ENCODE data around the gene TCF7. TPM values are rescaled to one million over a fixed set of nuclear protein-coding genes. Genes with fewer than 3 reads are reported as not detected.

TCF7 gene
- total and polyA plus RNA-seq, 2 of the 13 experiments (the other 11 are each of a cell fraction or from before 2014, with no cell fraction given): 6.3 to 6.8 TPM

GRCh38 chr5:134079748-134080581 lies 34.5 kb upstream of the TCF7 start:
- peak overlapping the region; percentile 28 for H2AFZ ChIP-seq (ENCODE audit: low read length)
- ChIA-PET CTCF (ENCODE audit: low intra/inter-chr PET ratio, low total read pairs) (interaction anchor here (1.6 kb wide), 1 partner anchor 40 kb away, joined by 4 read pairs; no protein-coding TSS in a partner anchor), POLR2A (interaction anchor here (1.1 to 8.2 kb wide), 2 partner anchors 12 to 19 kb away, joined by 3 to 70 read pairs; no protein-coding TSS in a partner anchor)
- H4K20me1 ChIP-seq (ENCODE audit: insufficient read depth, low read length): no peaks in the 10 kb centered on the region
- BruUV-seq (replicated peaks): no TSS peak
- H3K27ac ChIP-seq (ENCODE audit: extremely low read length, insufficient read depth, low read length): no peak overlapping the region
- H3K4me1 ChIP-seq (ENCODE audit: insufficient read depth, low read length): peaks cover 47% of the 10 kb centered on the region
- H3K4me2 ChIP-seq (ENCODE audit: low read depth, low read length): peak overlapping the region; percentile 40
- FAIRE-seq (no peak), DNase-seq (ENCODE audit: low spot score) (no peak), ATAC-seq (peak; percentile 39)
- H3K27me3 ChIP-seq (ENCODE audit: control insufficient read depth in 1 of 2, insufficient read depth in 2 of 2, low read length in 2 of 2): no peaks in the 10 kb centered on the region
- no peaks in the 10 kb centered on the region for H3K36me3 ChIP-seq (replicated peaks in 1 of 2; ENCODE audit: control insufficient read depth in 1 of 2, insufficient read depth in 2 of 2, low read length in 2 of 2)
- 0 out of 6 replicates have a peak overlapping the region, but pooled peaks of 1 of the 3 experiments have one; percentile 14 for H3K4me3 ChIP-seq (replicated peaks in 1 of 3; ENCODE audit: insufficient read depth in 1 of 3, low read depth in 2 of 3, low read length in 3 of 3)
- TF ChIP-seq FOSL2 (CRISPR knock-in tag; IDR thresholded peaks at IDR 0.05) (peak; percentile 30; the same call in 1 of the 2 replicates), BRD4 (CRISPR knock-in tag; IDR thresholded peaks at IDR 0.05) (no peak), ZNF891 (CRISPR knock-in tag; IDR thresholded peaks at IDR 0.05) (0 out of 2 replicates have a peak, but pooled peaks have one; percentile 39), FOXA1 (IDR thresholded peaks at IDR 0.05) (no peak), FOXA1 (CRISPR knock-in tag; IDR thresholded peaks at IDR 0.05) (peak; percentile 71), ZEB1 (IDR thresholded peaks at IDR 0.05; ENCODE audit: insufficient replicate concordance, low read depth) (peak; percentile 36), ZNF317 (CRISPR knock-in tag; IDR thresholded peaks at IDR 0.05) (no peak), RBM39 (IDR thresholded peaks at IDR 0.05; ENCODE audit: low read depth, low read length, poor library complexity, severe bottlenecking) (no peak), FOXA3 (CRISPR knock-in tag; IDR thresholded peaks at IDR 0.05) (peak; percentile 72), DMAP1 (CRISPR knock-in tag; IDR thresholded peaks at IDR 0.05) (no peak), ZNF605 (CRISPR knock-in tag; IDR thresholded peaks at IDR 0.05) (0 out of 2 replicates have a peak, but pooled peaks have one; percentile 34), ETV5 (CRISPR knock-in tag; IDR thresholded peaks at IDR 0.05; ENCODE audit: borderline replicate concordance) (peak; percentile 23; the same call in 1 of the 2 replicates), ZNF687 (CRISPR knock-in tag; IDR thresholded peaks at IDR 0.05) (peak; percentile 39)
- TF ChIP-seq, protein P1, sequence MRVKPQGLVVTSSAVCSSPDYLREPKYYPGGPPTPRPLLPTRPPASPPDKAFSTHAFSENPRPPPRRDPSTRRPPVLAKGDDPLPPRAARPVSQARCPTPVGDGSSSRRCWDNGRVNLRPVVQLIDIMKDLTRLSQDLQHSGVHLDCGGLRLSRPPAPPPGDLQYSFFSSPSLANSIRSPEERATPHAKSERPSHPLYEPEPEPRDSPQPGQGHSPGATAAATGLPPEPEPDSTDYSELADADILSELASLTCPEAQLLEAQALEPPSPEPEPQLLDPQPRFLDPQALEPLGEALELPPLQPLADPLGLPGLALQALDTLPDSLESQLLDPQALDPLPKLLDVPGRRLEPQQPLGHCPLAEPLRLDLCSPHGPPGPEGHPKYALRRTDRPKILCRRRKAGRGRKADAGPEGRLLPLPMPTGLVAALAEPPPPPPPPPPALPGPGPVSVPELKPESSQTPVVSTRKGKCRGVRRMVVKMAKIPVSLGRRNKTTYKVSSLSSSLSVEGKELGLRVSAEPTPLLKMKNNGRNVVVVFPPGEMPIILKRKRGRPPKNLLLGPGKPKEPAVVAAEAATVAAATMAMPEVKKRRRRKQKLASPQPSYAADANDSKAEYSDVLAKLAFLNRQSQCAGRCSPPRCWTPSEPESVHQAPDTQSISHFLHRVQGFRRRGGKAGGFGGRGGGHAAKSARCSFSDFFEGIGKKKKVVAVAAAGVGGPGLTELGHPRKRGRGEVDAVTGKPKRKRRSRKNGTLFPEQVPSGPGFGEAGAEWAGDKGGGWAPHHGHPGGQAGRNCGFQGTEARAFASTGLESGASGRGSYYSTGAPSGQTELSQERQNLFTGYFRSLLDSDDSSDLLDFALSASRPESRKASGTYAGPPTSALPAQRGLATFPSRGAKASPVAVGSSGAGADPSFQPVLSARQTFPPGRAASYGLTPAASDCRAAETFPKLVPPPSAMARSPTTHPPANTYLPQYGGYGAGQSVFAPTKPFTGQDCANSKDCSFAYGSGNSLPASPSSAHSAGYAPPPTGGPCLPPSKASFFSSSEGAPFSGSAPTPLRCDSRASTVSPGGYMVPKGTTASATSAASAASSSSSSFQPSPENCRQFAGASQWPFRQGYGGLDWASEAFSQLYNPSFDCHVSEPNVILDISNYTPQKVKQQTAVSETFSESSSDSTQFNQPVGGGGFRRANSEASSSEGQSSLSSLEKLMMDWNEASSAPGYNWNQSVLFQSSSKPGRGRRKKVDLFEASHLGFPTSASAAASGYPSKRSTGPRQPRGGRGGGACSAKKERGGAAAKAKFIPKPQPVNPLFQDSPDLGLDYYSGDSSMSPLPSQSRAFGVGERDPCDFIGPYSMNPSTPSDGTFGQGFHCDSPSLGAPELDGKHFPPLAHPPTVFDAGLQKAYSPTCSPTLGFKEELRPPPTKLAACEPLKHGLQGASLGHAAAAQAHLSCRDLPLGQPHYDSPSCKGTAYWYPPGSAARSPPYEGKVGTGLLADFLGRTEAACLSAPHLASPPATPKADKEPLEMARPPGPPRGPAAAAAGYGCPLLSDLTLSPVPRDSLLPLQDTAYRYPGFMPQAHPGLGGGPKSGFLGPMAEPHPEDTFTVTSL (CRISPR knock-in tag; IDR thresholded peaks at IDR 0.05; ENCODE audit: borderline replicate concordance): 0 out of 2 replicates have a peak, but pooled peaks have one; percentile 33
- H3K79me2 ChIP-seq (ENCODE audit: insufficient read depth, low read length): no peaks in the 10 kb centered on the region
- H3K9me3 ChIP-seq (ENCODE audit: low read length): no peaks in the 10 kb centered on the region
- WGBS (ENCODE audit: low lambda C conversion rate): 62% methylated on average over 15 of the region's 19 CpGs
- H3K9ac ChIP-seq (ENCODE audit: insufficient read depth, low read depth, low read length): peak overlapping the region; percentile 16; the same call in 1 of the 2 replicates
- in situ Hi-C loops (cut with HindIII; ENCODE audit: extremely low pct_ligation_motif_present, low pct_unique_long_range_greater_than_20kb): no loop called here
- intact Hi-C loops (cut with micrococcal nuclease; ENCODE audit: unreplicated experiment): no loop called here

All from HepG2 (cell line).